HepG2 (cell line): ENCODE measurements around the gene NRL. TPM values are rescaled to one million over a fixed set of nuclear protein-coding genes. Genes with fewer than 3 reads are reported as not detected.

Source experiments
- DMAP1 ChIP-seq: IDR thresholded peaks from 2 replicates; pipeline ENCODE4 v1.6.1; 2016
- ERF ChIP-seq: IDR thresholded peaks from 2 replicates; pipeline ENCODE4 v1.6.1; 2018; ENCODE audit warnings: missing biosample characterization, missing genetic modification reagents
- FOXM1 ChIP-seq: sonication (generic); formaldehyde crosslinking; IDR thresholded peaks from 2 replicates; pipeline ENCODE4 v1.5.0; 2020; ENCODE audit warnings: missing genetic modification reagents
- ISL2 ChIP-seq: sonication (generic); formaldehyde crosslinking; IDR thresholded peaks from 2 replicates; pipeline ENCODE4 v1.5.0; 2020; ENCODE audit warnings: missing genetic modification reagents
- PCBP2 ChIP-seq: fragments of 200-400 bp; formaldehyde crosslinking; optimal IDR thresholded peaks from 2 replicates; pipeline ENCODE3; 2018; ENCODE audit warnings: low read length, low read depth; ENCODE audit not compliant: poor library complexity, severe bottlenecking
- RBM39 ChIP-seq: fragments of 200-400 bp; formaldehyde crosslinking; IDR thresholded peaks from one replicate; pipeline ENCODE4 v1.6.1; 2018; ENCODE audit warnings: antibody characterized with exemption, mild to moderate bottlenecking, low read depth, low read length; ENCODE audit not compliant: poor library complexity, severe bottlenecking
- SRY ChIP-seq: sonication (generic); formaldehyde crosslinking; IDR thresholded peaks from 2 replicates; pipeline ENCODE4 v1.8.0; 2022; ENCODE audit warnings: mild to moderate bottlenecking, missing genetic modification reagents
- ZMAT3 ChIP-seq: sonication (generic); formaldehyde crosslinking; conservative IDR thresholded peaks from 2 replicates; pipeline ENCODE4 v1.7.0; 2021; ENCODE audit warnings: missing genetic modification reagents
- ZNF605 ChIP-seq: sonication (generic); formaldehyde crosslinking; IDR thresholded peaks from 2 replicates; pipeline ENCODE4 v1.8.0; 2022; ENCODE audit warnings: mild to moderate bottlenecking, missing genetic modification reagents
- polyA plus RNA-seq, 8 experiments: library from polyadenylated mRNA; depleted of rRNA in 3 of 8; stranded (reverse) in 7 of 8; unstranded in 1 of 8; fragments of >200 nt; fragmentation: Illumina TruSeq in 4 of 8; extraction: Trizol in 4 of 8; gene quantifications; 2 replicates each; pipeline versions ENCODE4 v1.2.1 to v1.2.3, GENCODE V29; 2011 to 2016; ENCODE audit warnings: low read depth in 4 of 8, missing spikeins in 1 of 8, mixed read lengths in 1 of 8; ENCODE audit not compliant: insufficient read depth in 1 of 8
- total RNA-seq, 5 experiments: library from RNA; depleted of rRNA; stranded (reverse); fragments of >200 nt; fragmentation: Illumina TruSeq; extraction: Trizol; gene quantifications; 2 replicates each; pipeline ENCODE4 v1.2.3, GENCODE V29; 2016; ENCODE audit warnings: low read depth in 1 of 5
- TF ChIP-seq, protein P1 (sequence below), 2 experiments: sonication (generic) in 1 of 2; formaldehyde crosslinking in 1 of 2; IDR thresholded peaks; 2 replicates each; pipeline versions ENCODE4 v1.6.1 to v1.9.0; 2014 to 2022; ENCODE audit warnings: antibody characterized with exemption in 1 of 2, borderline replicate concordance in 1 of 2, inconsistent platforms in 1 of 2, low read depth in 1 of 2, missing genetic modification reagents in 1 of 2

NRL gene
- total and polyA plus RNA-seq, 2 of the 13 experiments (the other 11 are each of a cell fraction or from before 2014, with no cell fraction given) = 2.5 to 4.7 TPM

DNA sequence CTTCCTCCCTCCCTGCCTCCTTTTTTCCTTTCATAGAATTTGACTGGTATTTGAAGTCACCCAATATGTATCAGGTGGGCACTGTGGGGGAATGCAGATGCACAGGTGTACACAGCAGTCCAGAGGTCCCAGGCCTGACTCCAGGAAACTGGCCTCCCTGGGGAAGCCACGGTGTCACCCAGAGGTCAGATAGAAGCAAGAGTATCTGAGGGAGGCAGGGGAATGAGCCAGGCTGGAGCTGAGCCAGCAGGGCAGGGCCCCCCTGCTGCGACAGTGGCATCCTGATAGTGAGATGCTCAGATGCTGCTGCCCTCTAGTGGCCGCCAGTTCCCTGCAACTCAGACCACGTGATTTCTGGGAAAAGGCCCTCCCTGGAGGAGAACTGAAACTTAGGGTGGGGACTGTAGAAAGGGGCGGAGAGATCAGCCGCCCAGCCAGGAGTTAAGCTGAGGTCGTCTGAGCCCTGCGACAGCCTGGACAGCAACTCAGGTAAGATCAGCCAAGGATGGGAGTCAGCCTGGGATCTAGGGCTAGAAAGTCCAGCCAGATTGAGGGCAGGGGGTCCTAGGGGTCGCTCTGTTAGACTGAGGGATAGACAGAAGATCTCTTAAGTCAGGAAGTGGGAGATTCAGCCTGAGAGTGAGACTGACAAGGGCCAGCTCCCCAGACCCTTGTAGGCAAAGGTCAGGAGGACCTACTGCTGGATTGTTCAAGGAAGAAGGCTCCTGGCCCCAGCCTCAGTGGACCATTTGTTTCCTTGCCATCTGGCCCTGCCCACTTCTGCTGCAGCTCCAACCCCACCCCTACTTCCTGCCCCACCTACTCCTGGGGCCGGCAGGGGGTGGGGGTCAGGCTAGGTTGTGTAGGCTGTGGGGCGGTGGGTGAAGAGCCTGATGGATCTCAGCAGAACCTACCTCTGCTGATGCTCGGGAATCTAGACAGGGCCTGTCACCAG, 46.4 kb upstream of the NRL start, which contains the start of gene IRF9 (continued):
- TF ChIP-seq, protein P1, sequence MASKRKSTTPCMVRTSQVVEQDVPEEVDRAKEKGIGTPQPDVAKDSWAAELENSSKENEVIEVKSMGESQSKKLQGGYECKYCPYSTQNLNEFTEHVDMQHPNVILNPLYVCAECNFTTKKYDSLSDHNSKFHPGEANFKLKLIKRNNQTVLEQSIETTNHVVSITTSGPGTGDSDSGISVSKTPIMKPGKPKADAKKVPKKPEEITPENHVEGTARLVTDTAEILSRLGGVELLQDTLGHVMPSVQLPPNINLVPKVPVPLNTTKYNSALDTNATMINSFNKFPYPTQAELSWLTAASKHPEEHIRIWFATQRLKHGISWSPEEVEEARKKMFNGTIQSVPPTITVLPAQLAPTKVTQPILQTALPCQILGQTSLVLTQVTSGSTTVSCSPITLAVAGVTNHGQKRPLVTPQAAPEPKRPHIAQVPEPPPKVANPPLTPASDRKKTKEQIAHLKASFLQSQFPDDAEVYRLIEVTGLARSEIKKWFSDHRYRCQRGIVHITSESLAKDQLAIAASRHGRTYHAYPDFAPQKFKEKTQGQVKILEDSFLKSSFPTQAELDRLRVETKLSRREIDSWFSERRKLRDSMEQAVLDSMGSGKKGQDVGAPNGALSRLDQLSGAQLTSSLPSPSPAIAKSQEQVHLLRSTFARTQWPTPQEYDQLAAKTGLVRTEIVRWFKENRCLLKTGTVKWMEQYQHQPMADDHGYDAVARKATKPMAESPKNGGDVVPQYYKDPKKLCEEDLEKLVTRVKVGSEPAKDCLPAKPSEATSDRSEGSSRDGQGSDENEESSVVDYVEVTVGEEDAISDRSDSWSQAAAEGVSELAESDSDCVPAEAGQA (IDR thresholded peaks at IDR 0.05; ENCODE audit: low read depth) = peak; percentile 85
- TF ChIP-seq, protein P1 (CRISPR knock-in tag; IDR thresholded peaks at IDR 0.05; ENCODE audit: borderline replicate concordance) = no peak
- peak; percentile 100 for TF ChIP-seq ERF (CRISPR knock-in tag)
- no peak for TF ChIP-seq PCBP2
- no peak for TF ChIP-seq FOXM1
- TF ChIP-seq SRY = peak; percentile 95
- peak; percentile 95 for TF ChIP-seq ISL2 (CRISPR knock-in tag)
- TF ChIP-seq ZMAT3 (CRISPR knock-in tag) = peak; percentile 99
- TF ChIP-seq DMAP1 = peak; percentile 100
- TF ChIP-seq RBM39 = peak; percentile 98
- TF ChIP-seq ZNF605 (CRISPR knock-in tag) = peak; percentile 99
